Subcutaneous adipose tissue (tissue), 4 donors: ENCODE results near the gene ARHGAP18. TPM values are rescaled to one million over a fixed set of nuclear protein-coding genes. Genes with fewer than 3 reads are reported as not detected.

Experiments used
- total RNA-seq, 4 donors: library from RNA; depleted of rRNA; stranded (reverse); fragments of >200 nt; gene quantifications; one replicate each; pipeline ENCODE4 v1.1.0, GENCODE V29; 2016
- TF ChIP-seq, protein P1 (sequence below): fragments of 450-650 bp; IDR thresholded peaks from one replicate; pipeline ENCODE4 v1.5.1; 2016; ENCODE audit warnings: low read depth, mild to moderate bottlenecking, control low read depth, antibody characterized with exemption, moderate library complexity

The ARHGAP18 gene
- total RNA-seq, 4 donors from 2014 or later: 20.7 to 44.2 (median 29.7) TPM

DNA sequence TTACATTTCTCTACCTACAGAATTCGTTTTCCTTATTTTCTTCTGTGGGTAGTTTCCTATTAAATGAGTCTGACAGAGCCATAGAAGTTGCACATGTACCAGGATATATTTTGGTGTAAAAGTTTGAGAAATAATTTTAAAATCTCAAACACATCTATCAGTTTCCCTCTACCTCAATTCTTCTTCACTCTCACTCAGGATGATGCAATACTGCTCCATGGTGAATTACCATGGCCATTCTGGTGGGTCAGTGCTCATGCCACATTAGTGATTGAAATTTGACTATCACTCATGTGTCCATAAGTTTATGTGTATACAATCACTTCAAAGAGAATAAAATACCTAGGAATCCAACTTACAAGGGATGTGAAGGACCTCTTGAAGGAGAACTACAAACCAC is 151.7 kb downstream of the ARHGAP18 start:
- TF ChIP-seq, protein P1, sequence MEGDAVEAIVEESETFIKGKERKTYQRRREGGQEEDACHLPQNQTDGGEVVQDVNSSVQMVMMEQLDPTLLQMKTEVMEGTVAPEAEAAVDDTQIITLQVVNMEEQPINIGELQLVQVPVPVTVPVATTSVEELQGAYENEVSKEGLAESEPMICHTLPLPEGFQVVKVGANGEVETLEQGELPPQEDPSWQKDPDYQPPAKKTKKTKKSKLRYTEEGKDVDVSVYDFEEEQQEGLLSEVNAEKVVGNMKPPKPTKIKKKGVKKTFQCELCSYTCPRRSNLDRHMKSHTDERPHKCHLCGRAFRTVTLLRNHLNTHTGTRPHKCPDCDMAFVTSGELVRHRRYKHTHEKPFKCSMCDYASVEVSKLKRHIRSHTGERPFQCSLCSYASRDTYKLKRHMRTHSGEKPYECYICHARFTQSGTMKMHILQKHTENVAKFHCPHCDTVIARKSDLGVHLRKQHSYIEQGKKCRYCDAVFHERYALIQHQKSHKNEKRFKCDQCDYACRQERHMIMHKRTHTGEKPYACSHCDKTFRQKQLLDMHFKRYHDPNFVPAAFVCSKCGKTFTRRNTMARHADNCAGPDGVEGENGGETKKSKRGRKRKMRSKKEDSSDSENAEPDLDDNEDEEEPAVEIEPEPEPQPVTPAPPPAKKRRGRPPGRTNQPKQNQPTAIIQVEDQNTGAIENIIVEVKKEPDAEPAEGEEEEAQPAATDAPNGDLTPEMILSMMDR: no peak

DNA sequence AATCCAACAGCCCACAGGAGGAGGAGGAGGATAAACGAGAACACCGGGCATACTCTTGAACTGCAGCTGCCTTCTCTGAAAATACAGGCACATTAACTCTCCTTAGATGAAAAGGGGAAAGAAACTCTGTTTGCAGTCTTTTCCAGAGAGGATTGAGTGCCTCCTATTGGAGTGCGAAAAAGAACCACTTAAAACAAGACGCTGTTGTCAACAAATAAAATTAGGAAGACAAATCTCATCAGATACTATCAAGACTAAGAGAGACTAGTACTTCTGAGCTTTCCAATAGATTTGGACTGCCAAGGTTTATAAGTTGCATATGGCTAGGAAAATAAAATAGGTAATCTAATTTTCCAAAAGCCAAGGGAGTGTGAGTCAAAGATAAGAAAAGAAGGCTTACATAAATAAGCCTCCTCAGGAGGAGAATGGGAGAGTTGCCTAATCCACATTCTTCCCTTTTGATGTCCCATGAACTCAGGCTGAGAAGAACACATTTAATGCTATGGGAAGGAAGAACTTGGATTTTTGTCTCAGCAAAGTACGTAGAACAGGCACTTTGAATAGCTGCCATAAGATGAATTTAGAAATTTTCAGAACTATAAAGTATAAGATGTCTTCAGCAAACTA is 154.7 kb downstream of the ARHGAP18 start:
- TF ChIP-seq, protein P1: no peak

DNA sequence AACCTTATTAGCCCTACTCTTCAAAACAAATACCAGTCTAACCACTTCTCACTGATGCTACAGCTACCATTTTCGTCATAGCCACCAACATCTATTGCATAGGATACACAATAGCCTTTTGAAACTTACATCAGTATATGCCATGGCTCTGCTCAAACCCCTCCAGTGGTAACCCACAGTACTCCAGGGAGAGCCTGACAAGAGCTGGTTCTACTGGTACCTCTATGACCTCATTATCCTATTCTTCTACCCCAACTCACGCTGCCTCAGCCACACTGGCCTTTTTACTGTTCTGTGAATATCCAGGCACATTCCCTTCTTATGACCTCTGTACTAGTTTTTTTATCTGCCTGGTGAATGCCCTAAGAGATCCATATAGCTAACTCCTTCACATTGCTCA is 157.6 kb downstream of the ARHGAP18 start:
- TF ChIP-seq, protein P1: no peak

DNA sequence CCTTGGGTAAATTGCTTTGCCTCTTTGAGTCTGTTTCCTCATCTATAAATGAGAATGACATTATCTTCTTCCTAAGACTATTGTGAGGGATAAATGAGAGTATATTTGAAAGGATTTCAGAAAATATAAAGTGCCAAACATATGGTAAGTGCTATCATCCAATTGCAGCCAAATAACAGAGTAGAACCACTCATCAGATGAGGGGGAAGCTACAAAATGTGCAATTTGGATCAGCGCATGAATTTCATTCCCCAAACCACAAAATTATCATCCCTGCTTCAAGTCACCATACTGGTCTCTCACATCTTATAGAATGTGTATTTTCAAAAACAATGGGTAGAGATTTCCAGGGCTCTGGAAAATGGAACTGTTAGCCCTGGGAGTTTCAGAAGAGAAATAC is 158.5 kb downstream of the ARHGAP18 start:
- TF ChIP-seq, protein P1: no peak

DNA sequence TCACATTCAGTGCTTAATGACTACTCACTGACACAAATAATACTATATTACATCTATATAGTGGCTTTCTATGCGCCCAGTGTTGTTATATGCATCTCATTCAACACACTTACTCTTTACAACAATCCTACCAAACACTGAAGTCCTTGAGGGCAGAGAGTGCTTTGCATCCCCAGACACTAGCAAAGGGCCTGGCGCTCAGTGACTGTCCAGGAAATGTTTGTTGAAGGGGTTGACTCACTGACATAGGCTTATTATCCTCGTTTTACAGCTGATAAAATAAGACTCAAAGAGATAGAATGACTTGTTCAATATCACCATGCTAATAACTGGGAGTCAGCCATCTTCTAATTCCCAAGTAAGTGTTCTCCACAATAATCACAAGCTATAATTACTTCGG is 163.3 kb downstream of the ARHGAP18 start:
- TF ChIP-seq, protein P1: no peak

DNA sequence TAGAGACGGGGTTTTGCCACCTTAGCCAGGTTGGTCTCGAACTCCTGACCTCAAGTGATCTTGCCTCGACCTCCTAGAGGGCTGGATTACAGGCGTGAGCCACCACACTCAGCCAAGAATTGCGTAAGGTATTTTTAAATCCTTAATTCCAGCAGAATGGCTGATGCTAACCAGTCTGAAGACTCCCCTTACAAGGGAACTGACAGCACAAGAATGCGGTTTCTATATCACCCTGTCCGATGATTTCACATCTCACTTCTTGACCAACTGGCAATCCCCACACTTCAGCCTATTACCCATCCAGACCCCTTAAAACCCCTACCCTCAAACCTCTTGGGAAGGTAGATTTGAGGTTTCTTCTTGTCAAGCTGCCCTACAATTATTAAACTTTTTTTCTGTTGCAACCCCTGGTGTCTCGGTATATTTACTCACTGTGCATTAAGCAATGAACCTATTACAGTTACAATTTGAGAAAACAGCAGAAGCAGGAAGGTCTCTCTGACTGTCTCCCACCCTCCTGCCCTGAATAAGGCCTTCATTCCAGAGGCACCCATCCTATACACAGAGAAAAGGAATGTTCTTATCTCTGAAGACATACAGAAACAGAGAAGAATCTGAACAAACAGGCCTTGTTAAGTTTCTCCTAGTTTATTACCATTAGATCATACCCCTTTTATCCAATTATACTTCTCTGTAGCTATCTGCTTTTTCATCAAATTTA is 164.9 kb downstream of the ARHGAP18 start:
- TF ChIP-seq, protein P1: no peak

DNA sequence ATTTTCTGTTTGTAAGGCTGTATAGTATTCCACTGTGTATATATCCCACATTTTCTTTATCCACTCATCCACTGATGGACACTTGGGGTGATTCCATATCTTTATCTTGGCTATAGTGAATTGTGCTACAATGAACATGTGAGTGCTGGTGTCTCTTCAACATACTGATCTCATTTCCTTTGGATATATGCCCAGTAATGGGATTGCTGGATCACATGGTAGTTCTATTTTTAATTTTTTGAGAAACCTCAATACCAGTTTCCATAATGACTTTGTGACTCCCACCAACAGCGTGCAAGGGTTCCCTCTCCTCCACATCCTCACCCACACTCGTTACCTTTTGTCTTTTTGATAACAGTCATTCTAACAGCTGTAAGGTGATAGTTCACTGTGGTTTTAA is 166.0 kb downstream of the ARHGAP18 start:
- TF ChIP-seq, protein P1: no peak
